Right atrium auricular region (tissue), 2 donors: Measurements from ENCODE around the gene YAP1. TPM values are rescaled to one million over a fixed set of nuclear protein-coding genes. Genes with fewer than 3 reads are reported as not detected.
A peak's percentile ranks its signal among the peaks of the same experiment; 100 is the strongest.

Source experiments
- DNase-seq: peaks from one replicate; pipeline ENCODE4 v3.0.0-alpha.2; 2019; ENCODE audit warnings: low spot score
- H3K27ac ChIP-seq, 2 donors: fragments of 200-600 bp; sonication (generic); 1 replicate in 1 of 2; 2 replicates in 1 of 2; pipeline ENCODE4 v1.5.1; 2016 to 2019
- H3K27me3 ChIP-seq, 2 donors: fragments of 200-600 bp; sonication (generic); one replicate each; pipeline versions ENCODE4 v1.5.1 to v1.6.0; 2017 to 2019
- H3K36me3 ChIP-seq: fragments of 200-600 bp; sonication (generic); one replicate; pipeline ENCODE4 v1.5.1; 2016
- H3K4me1 ChIP-seq, 2 donors: fragments of 200-600 bp; sonication (generic); one replicate each; pipeline versions ENCODE4 v1.5.1 to v1.6.0; 2017 to 2019
- H3K4me3 ChIP-seq, 2 donors: fragments of 200-600 bp; sonication (generic); 1 replicate in 1 of 2; 2 replicates in 1 of 2; pipeline ENCODE4 v1.5.1; 2017 to 2019; ENCODE audit warnings: mild to moderate bottlenecking in 1 of 2, moderate library complexity in 1 of 2
- H3K9me3 ChIP-seq, 2 donors: fragments of 200-600 bp; sonication (generic); one replicate each; pipeline ENCODE4 v1.5.1; 2019
- CTCF ChIP-seq, 2 donors: fragments of 200-600 bp; sonication (generic); IDR thresholded peaks; one replicate each; pipeline ENCODE4 v1.5.1; 2019; ENCODE audit warnings: antibody characterized with exemption in 2 of 2
- total RNA-seq, 2 donors: library from RNA; depleted of rRNA; stranded (reverse); fragments of >200 nt; gene quantifications; one replicate each; pipeline ENCODE4 v1.1.0, GENCODE V29; 2016

The YAP1 gene
- total RNA-seq, 2 donors from 2014 or later = 85.0 to 135 TPM

GRCh38 chr11:102216433-102217075 is 106.3 kb downstream of the YAP1 start:
- no peak overlapping the region for H3K4me3 ChIP-seq
- H3K9me3 ChIP-seq = no peaks in the 10 kb centered on the region
- H3K36me3 ChIP-seq = peaks cover 7% of the 10 kb centered on the region

GRCh38 chr11:102220728-102221467 is 110.7 kb downstream of the YAP1 start:
- no peaks in the 10 kb centered on the region for H3K9me3 ChIP-seq
- DNase-seq = no peak
- H3K4me1 ChIP-seq = peaks cover 0 to 8% of the 10 kb centered on the region in 2 donors
- TF ChIP-seq CTCF (IDR thresholded peaks at IDR 0.05) = no peak
- no peak overlapping the region for H3K4me3 ChIP-seq
- no peak overlapping the region for H3K27ac ChIP-seq
- peaks cover 18% of the 10 kb centered on the region for H3K36me3 ChIP-seq
- no peaks in the 10 kb centered on the region for H3K27me3 ChIP-seq

More at GRCh38 chr11:102216433-102217075, 106.3 kb downstream of the YAP1 start:
- no peak for DNase-seq
- Histone ChIP-seq H3K27me3 (no peaks in the 10 kb centered on the region), H3K27ac (peak overlapping the region in 1 of 2 donors; percentile 54), H3K4me1 (peaks cover 0 to 21% of the 10 kb centered on the region in 2 donors)
- TF ChIP-seq CTCF (IDR thresholded peaks at IDR 0.05) = no peak

GRCh38 chr11:102223859-102224258 is 113.6 kb downstream of the YAP1 start:
- Histone ChIP-seq H3K4me3 (no peak overlapping the region), H3K36me3 (peaks cover 29% of the 10 kb centered on the region), H3K9me3 (no peaks in the 10 kb centered on the region), H3K27ac (no peak overlapping the region), H3K27me3 (no peaks in the 10 kb centered on the region), H3K4me1 (peaks cover 0 to 6% of the 10 kb centered on the region in 2 donors)
- TF ChIP-seq CTCF (IDR thresholded peaks at IDR 0.05) = no peak
- no peak for DNase-seq

GRCh38 chr11:102225689-102226568 is 115.7 kb downstream of the YAP1 start:
- Histone ChIP-seq H3K36me3 (peaks cover 45% of the 10 kb centered on the region), H3K27me3 (no peaks in the 10 kb centered on the region), H3K4me1 (peaks cover 0 to 6% of the 10 kb centered on the region in 2 donors), H3K4me3 (no peak overlapping the region), H3K27ac (peak overlapping the region in 1 of 2 donors; percentile 40), H3K9me3 (no peaks in the 10 kb centered on the region)
- no peak for TF ChIP-seq CTCF (IDR thresholded peaks at IDR 0.05)
- no peak for DNase-seq

GRCh38 chr11:102226702-102227490 is 116.6 kb downstream of the YAP1 start:
- H3K9me3 ChIP-seq = no peaks in the 10 kb centered on the region
- no peak overlapping the region for H3K4me3 ChIP-seq
- peak overlapping the region in 1 of 2 donors; percentile 40 for H3K27ac ChIP-seq
- peaks cover 45% of the 10 kb centered on the region for H3K36me3 ChIP-seq
- no peak for TF ChIP-seq CTCF (IDR thresholded peaks at IDR 0.05)
- DNase-seq = no peak
- H3K27me3 ChIP-seq = no peaks in the 10 kb centered on the region
- peaks cover 0 to 6% of the 10 kb centered on the region in 2 donors for H3K4me1 ChIP-seq
